HepG2 (cell line): ENCODE measurements around the gene CEMP1. TPM values are rescaled to one million over a fixed set of nuclear protein-coding genes. Genes with fewer than 3 reads are reported as not detected.
A peak's percentile ranks its signal among the peaks of the same experiment; 100 is the strongest.

Source experiments
- ATF7-NPFF ChIP-seq: sonication (generic); formaldehyde crosslinking; IDR thresholded peaks from 2 replicates; pipeline ENCODE4 v1.8.1; 2023; ENCODE audit warnings: mild to moderate bottlenecking, low read depth, missing genetic modification reagents, moderate library complexity
- DNMT3B ChIP-seq: conservative IDR thresholded peaks from 2 replicates; pipeline ENCODE4 v1.6.1; 2016; ENCODE audit warnings: missing biosample characterization, control low read depth
- GATAD2A ChIP-seq: IDR thresholded peaks from 2 replicates; pipeline ENCODE4 v1.6.1; 2016
- HCFC1 ChIP-seq: fragments of 150-350 bp; IDR thresholded peaks from 2 replicates; pipeline ENCODE4 v1.6.1; 2014; ENCODE audit warnings: low read depth, low read length
- HIVEP1 ChIP-seq: sonication (generic); formaldehyde crosslinking; IDR thresholded peaks from 2 replicates; pipeline ENCODE4 v1.4.0; 2020; ENCODE audit warnings: mild to moderate bottlenecking, missing genetic modification reagents
- KLF13 ChIP-seq: sonication (generic); formaldehyde crosslinking; IDR thresholded peaks from 2 replicates; pipeline ENCODE4 v1.4.0; 2020; ENCODE audit warnings: mild to moderate bottlenecking, missing genetic modification reagents
- LRRFIP1 ChIP-seq: sonication (generic); formaldehyde crosslinking; conservative IDR thresholded peaks from 2 replicates; pipeline ENCODE4 v1.4.0; 2020; ENCODE audit warnings: missing genetic modification reagents
- MAFF ChIP-seq: IDR thresholded peaks from 2 replicates; pipeline ENCODE4 v1.6.1; 2011; ENCODE audit warnings: low read depth, low read length, improper control_type of control experiment
- MIXL1 ChIP-seq: IDR thresholded peaks from 2 replicates; pipeline ENCODE4 v1.6.1; 2016
- MTF1 ChIP-seq: sonication (generic); formaldehyde crosslinking; IDR thresholded peaks from 2 replicates; pipeline ENCODE4 v1.5.0; 2020; ENCODE audit warnings: missing genetic modification reagents
- NFYC ChIP-seq: IDR thresholded peaks from 2 replicates; pipeline ENCODE4 v1.6.1; 2016; ENCODE audit warnings: missing genetic modification reagents, missing compliant biosample characterization
- RCOR2 ChIP-seq: IDR thresholded peaks from 2 replicates; pipeline ENCODE4 v1.6.1; 2016; ENCODE audit warnings: missing biosample characterization, missing genetic modification reagents
- TAF1 ChIP-seq: sonication (generic); formaldehyde crosslinking; IDR thresholded peaks from 2 replicates; pipeline ENCODE4 v1.4.0; 2020; ENCODE audit warnings: missing genetic modification reagents
- ZBTB42 ChIP-seq: sonication (generic); formaldehyde crosslinking; IDR thresholded peaks from 2 replicates; pipeline ENCODE4 v1.5.0; 2020; ENCODE audit warnings: mild to moderate bottlenecking, missing genetic modification reagents
- ZNF264 ChIP-seq: sonication (generic); formaldehyde crosslinking; IDR thresholded peaks from 2 replicates; pipeline ENCODE4 v1.4.0; 2020; ENCODE audit warnings: missing genetic modification reagents
- ZNF660 ChIP-seq: sonication (generic); formaldehyde crosslinking; IDR thresholded peaks from 2 replicates; pipeline ENCODE4 v1.5.1; 2020; ENCODE audit warnings: mild to moderate bottlenecking, low read depth, missing genetic modification reagents, borderline replicate concordance
- ZUFSP ChIP-seq: sonication (generic); formaldehyde crosslinking; IDR thresholded peaks from 2 replicates; pipeline ENCODE4 v1.9.0; 2021; ENCODE audit warnings: missing genetic modification reagents, mild to moderate bottlenecking, borderline replicate concordance
- polyA plus RNA-seq, 8 experiments: library from polyadenylated mRNA; depleted of rRNA in 3 of 8; stranded (reverse) in 7 of 8; unstranded in 1 of 8; fragments of >200 nt; fragmentation: Illumina TruSeq in 4 of 8; extraction: Trizol in 4 of 8; gene quantifications; 2 replicates each; pipeline versions ENCODE4 v1.2.1 to v1.2.3, GENCODE V29; 2011 to 2016; ENCODE audit warnings: low read depth in 4 of 8, missing spikeins in 1 of 8, mixed read lengths in 1 of 8; ENCODE audit not compliant: insufficient read depth in 1 of 8
- total RNA-seq, 5 experiments: library from RNA; depleted of rRNA; stranded (reverse); fragments of >200 nt; fragmentation: Illumina TruSeq; extraction: Trizol; gene quantifications; 2 replicates each; pipeline ENCODE4 v1.2.3, GENCODE V29; 2016; ENCODE audit warnings: low read depth in 1 of 5
- TF ChIP-seq, protein P1 (sequence below): sonication (generic); formaldehyde crosslinking; IDR thresholded peaks from 2 replicates; pipeline ENCODE4 v1.4.0; 2020; ENCODE audit warnings: missing genetic modification reagents
- TF ChIP-seq, protein P2 (sequence below): sonication (generic); formaldehyde crosslinking; IDR thresholded peaks from 2 replicates; pipeline ENCODE4 v1.4.0; 2020; ENCODE audit warnings: missing genetic modification reagents
- TF ChIP-seq, protein P3 (sequence below): sonication (generic); formaldehyde crosslinking; IDR thresholded peaks from 2 replicates; pipeline ENCODE4; 2020; ENCODE audit warnings: missing genetic modification reagents, mild to moderate bottlenecking, borderline replicate concordance

CEMP1 gene
- total and polyA plus RNA-seq, 2 of the 13 experiments (the other 11 are each of a cell fraction or from before 2014, with no cell fraction given), result not detected

GRCh38 chr16:2531696-2532493 lies 687 bp upstream of the CEMP1 start (continued):
- TF ChIP-seq ZNF660 (CRISPR knock-in tag), result peak; percentile 38; the same call in 1 of the 2 replicates
- peak; percentile 95 for TF ChIP-seq ATF7-NPFF (CRISPR knock-in tag)
- TF ChIP-seq ZUFSP (CRISPR knock-in tag), result no peak
- TF ChIP-seq, protein P1, sequence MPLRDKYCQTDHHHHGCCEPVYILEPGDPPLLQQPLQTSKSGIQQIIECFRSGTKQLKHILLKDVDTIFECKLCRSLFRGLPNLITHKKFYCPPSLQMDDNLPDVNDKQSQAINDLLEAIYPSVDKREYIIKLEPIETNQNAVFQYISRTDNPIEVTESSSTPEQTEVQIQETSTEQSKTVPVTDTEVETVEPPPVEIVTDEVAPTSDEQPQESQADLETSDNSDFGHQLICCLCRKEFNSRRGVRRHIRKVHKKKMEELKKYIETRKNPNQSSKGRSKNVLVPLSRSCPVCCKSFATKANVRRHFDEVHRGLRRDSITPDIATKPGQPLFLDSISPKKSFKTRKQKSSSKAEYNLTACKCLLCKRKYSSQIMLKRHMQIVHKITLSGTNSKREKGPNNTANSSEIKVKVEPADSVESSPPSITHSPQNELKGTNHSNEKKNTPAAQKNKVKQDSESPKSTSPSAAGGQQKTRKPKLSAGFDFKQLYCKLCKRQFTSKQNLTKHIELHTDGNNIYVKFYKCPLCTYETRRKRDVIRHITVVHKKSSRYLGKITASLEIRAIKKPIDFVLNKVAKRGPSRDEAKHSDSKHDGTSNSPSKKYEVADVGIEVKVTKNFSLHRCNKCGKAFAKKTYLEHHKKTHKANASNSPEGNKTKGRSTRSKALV (CRISPR knock-in tag), result 0 out of 2 replicates have a peak, but pooled peaks have one; percentile 41
- no peak for TF ChIP-seq HCFC1
- peak; percentile 77 for TF ChIP-seq NFYC
- no peak for TF ChIP-seq ZNF264
- TF ChIP-seq MTF1 (CRISPR knock-in tag), result 0 out of 2 replicates have a peak, but pooled peaks have one; percentile 18
- 0 out of 2 replicates have a peak, but pooled peaks have one; percentile 68 for TF ChIP-seq KLF13 (CRISPR knock-in tag)
- no peak for TF ChIP-seq ZBTB42 (CRISPR knock-in tag)
- TF ChIP-seq RCOR2 (CRISPR knock-in tag), result no peak
- TF ChIP-seq DNMT3B (CRISPR knock-in tag), result no peak
- TF ChIP-seq GATAD2A (CRISPR knock-in tag), result no peak
- no peak for TF ChIP-seq MAFF
- peak; percentile 67; the same call in 1 of the 2 replicates for TF ChIP-seq TAF1 (CRISPR knock-in tag)
- no peak for TF ChIP-seq LRRFIP1
- TF ChIP-seq MIXL1 (CRISPR knock-in tag), result no peak
- TF ChIP-seq, protein P2, sequence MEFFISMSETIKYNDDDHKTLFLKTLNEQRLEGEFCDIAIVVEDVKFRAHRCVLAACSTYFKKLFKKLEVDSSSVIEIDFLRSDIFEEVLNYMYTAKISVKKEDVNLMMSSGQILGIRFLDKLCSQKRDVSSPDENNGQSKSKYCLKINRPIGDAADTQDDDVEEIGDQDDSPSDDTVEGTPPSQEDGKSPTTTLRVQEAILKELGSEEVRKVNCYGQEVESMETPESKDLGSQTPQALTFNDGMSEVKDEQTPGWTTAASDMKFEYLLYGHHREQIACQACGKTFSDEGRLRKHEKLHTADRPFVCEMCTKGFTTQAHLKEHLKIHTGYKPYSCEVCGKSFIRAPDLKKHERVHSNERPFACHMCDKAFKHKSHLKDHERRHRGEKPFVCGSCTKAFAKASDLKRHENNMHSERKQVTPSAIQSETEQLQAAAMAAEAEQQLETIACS (CRISPR knock-in tag), result peak; percentile 77
- TF ChIP-seq HIVEP1 (CRISPR knock-in tag), result peak; percentile 81
- TF ChIP-seq, protein P3, sequence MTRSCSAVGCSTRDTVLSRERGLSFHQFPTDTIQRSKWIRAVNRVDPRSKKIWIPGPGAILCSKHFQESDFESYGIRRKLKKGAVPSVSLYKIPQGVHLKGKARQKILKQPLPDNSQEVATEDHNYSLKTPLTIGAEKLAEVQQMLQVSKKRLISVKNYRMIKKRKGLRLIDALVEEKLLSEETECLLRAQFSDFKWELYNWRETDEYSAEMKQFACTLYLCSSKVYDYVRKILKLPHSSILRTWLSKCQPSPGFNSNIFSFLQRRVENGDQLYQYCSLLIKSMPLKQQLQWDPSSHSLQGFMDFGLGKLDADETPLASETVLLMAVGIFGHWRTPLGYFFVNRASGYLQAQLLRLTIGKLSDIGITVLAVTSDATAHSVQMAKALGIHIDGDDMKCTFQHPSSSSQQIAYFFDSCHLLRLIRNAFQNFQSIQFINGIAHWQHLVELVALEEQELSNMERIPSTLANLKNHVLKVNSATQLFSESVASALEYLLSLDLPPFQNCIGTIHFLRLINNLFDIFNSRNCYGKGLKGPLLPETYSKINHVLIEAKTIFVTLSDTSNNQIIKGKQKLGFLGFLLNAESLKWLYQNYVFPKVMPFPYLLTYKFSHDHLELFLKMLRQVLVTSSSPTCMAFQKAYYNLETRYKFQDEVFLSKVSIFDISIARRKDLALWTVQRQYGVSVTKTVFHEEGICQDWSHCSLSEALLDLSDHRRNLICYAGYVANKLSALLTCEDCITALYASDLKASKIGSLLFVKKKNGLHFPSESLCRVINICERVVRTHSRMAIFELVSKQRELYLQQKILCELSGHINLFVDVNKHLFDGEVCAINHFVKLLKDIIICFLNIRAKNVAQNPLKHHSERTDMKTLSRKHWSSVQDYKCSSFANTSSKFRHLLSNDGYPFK (CRISPR knock-in tag), result no peak
